HEK293 (cell line): Measurements from ENCODE around the gene IFT43.

ENCODE experiments used
- CTCF ChIP-seq: fragments of 450-650 bp; formaldehyde crosslinking; IDR thresholded peaks from 2 replicates; pipeline ENCODE4 v1.5.1; 2016; ENCODE audit warnings: missing biosample characterization, missing genetic modification characterization
- ZBTB1 ChIP-seq: fragments of 450-650 bp; formaldehyde crosslinking; IDR thresholded peaks from 2 replicates; pipeline ENCODE4 v1.5.1; 2016; ENCODE audit warnings: missing biosample characterization, missing genetic modification characterization
- ZBTB21 ChIP-seq: fragments of 450-650 bp; formaldehyde crosslinking; IDR thresholded peaks from 2 replicates; pipeline ENCODE4 v1.5.1; 2017; ENCODE audit warnings: missing biosample characterization, missing genetic modification characterization
- ZNF138 ChIP-seq: fragments of 450-650 bp; formaldehyde crosslinking; IDR thresholded peaks from 2 replicates; pipeline ENCODE4 v1.5.1; 2016; ENCODE audit warnings: missing biosample characterization, missing genetic modification characterization, borderline replicate concordance
- ZNF239 ChIP-seq: fragments of 450-650 bp; formaldehyde crosslinking; IDR thresholded peaks from 2 replicates; pipeline ENCODE4 v1.5.1; 2016; ENCODE audit warnings: missing biosample characterization, missing genetic modification characterization
- ZNF274 ChIP-seq, 2 experiments: fragments of 200-500 bp in 1 of 2; fragments of 450-650 bp in 1 of 2; sonication (Bioruptor generic) in 1 of 2; formaldehyde crosslinking in 1 of 2; IDR thresholded peaks; 2 replicates each; pipeline versions ENCODE4 v1.5.1 to v1.6.1; 2014 to 2016; ENCODE audit warnings: borderline replicate concordance in 1 of 2, inconsistent platforms in 1 of 2, low read length in 1 of 2, missing biosample characterization in 1 of 2, missing genetic modification characterization in 1 of 2
- ZNF280C ChIP-seq: fragments of 450-650 bp; formaldehyde crosslinking; IDR thresholded peaks from 2 replicates; pipeline ENCODE4 v1.5.1; 2016; ENCODE audit warnings: missing biosample characterization, missing genetic modification characterization
- ZNF362 ChIP-seq: fragments of 450-650 bp; formaldehyde crosslinking; IDR thresholded peaks from 2 replicates; pipeline ENCODE4 v1.5.1; 2016; ENCODE audit warnings: missing biosample characterization, missing genetic modification characterization
- ZNF416 ChIP-seq: fragments of 450-650 bp; formaldehyde crosslinking; IDR thresholded peaks from 2 replicates; pipeline ENCODE4 v1.5.1; 2016; ENCODE audit warnings: missing biosample characterization, missing genetic modification characterization
- ZNF433 ChIP-seq: fragments of 450-650 bp; formaldehyde crosslinking; IDR thresholded peaks from 2 replicates; pipeline ENCODE4 v1.5.1; 2016; ENCODE audit warnings: missing biosample characterization, missing genetic modification characterization, low read depth

GRCh38 chr14:76129851-76130576, 144.5 kb downstream of the IFT43 start:
- TF ChIP-seq ZNF433 (tag by site-specific recombination) (no peak), ZNF239 (tag by site-specific recombination) (no peak), CTCF (tag by site-specific recombination) (no peak), ZNF362 (tag by site-specific recombination) (no peak), ZNF416 (no peak), ZBTB21 (tag by site-specific recombination) (no peak), ZBTB1 (tag by site-specific recombination) (no peak), ZNF138 (tag by site-specific recombination) (no peak), ZNF280C (tag by site-specific recombination) (no peak), ZNF274 (IDR thresholded peaks at IDR 0.05; ENCODE audit: low read length) (no peak), ZNF274 (tag by site-specific recombination; IDR thresholded peaks at IDR 0.05; ENCODE audit: borderline replicate concordance) (no peak)
